ENCODE measurements around the gene PRKCSH.
A peak's percentile ranks its signal among the peaks of the same experiment; 100 is the strongest.
"Not testable (repeated sequence)": the region's sequence is repeated elsewhere in the genome, so short reads cannot be mapped to it uniquely, and the experiment has no call there.

The PRKCSH gene

GRCh38 chr19:11435057-11435832, at the start of gene PRKCSH, which contains the start of gene ODAD3:
PRKCSH (plus strand) TSS chr19:11435635; CDS start chr19:11436118, 483 bp downstream.
ODAD3 (minus strand) TSS chr19:11435121; CDS start chr19:11435016, 105 bp downstream.
- DNase-seq (ENCODE audit: low read depth in 2 of 2): peak; percentile 95 to 98

GRCh38 chr19:11387162-11388034, 48.0 kb upstream of the PRKCSH start:
- DNase-seq (ENCODE audit: low read depth in 2 of 2): no peak

GRCh38 chr19:11390359-11390758, 45.1 kb upstream of the PRKCSH start:
- no peak for DNase-seq (ENCODE audit: low read depth in 2 of 2)

GRCh38 chr19:11390933-11391680, 44.3 kb upstream of the PRKCSH start:
- no peak for DNase-seq (ENCODE audit: low read depth in 2 of 2)

- no peak for DNase-seq (ENCODE audit: low read depth in 2 of 2)
Observed at GRCh38 chr19:11397089-11397610, 38.3 kb upstream of the PRKCSH start.

- no peak for DNase-seq (ENCODE audit: low read depth in 2 of 2)
Observed at GRCh38 chr19:11399667-11400066, 35.8 kb upstream of the PRKCSH start.

GRCh38 chr19:11400798-11401197, 34.6 kb upstream of the PRKCSH start:
- DNase-seq (ENCODE audit: low read depth in 2 of 2): no peak

GRCh38 chr19:11401808-11402543, 33.5 kb upstream of the PRKCSH start:
- no peak for DNase-seq (ENCODE audit: low read depth in 2 of 2)

GRCh38 chr19:11404588-11405222, 30.7 kb upstream of the PRKCSH start:
- no peak for DNase-seq (ENCODE audit: low read depth in 2 of 2)

- peak in 1 of 2 donors; percentile 39 for DNase-seq (ENCODE audit: low read depth in 2 of 2)
Observed at GRCh38 chr19:11405846-11406643, 29.4 kb upstream of the PRKCSH start.

- not testable (repeated sequence) for DNase-seq (ENCODE audit: low read depth in 2 of 2)
Observed at GRCh38 chr19:11406703-11407236, 28.7 kb upstream of the PRKCSH start.

GRCh38 chr19:11408591-11408990, 26.8 kb upstream of the PRKCSH start:
- no peak for DNase-seq (ENCODE audit: low read depth in 2 of 2)

- DNase-seq (ENCODE audit: low read depth in 2 of 2): no peak
Observed at GRCh38 chr19:11410682-11411081, 24.8 kb upstream of the PRKCSH start.

GRCh38 chr19:11414544-11414943, 20.9 kb upstream of the PRKCSH start:
- DNase-seq (ENCODE audit: low read depth in 2 of 2): no peak

GRCh38 chr19:11416346-11417052, 18.9 kb upstream of the PRKCSH start:
- no peak for DNase-seq (ENCODE audit: low read depth in 2 of 2)

- DNase-seq (ENCODE audit: low read depth in 2 of 2): no peak
Observed at GRCh38 chr19:11418094-11418548, 17.3 kb upstream of the PRKCSH start.

GRCh38 chr19:11418549-11419506, 16.6 kb upstream of the PRKCSH start, which contains the start of gene RGL3:
RGL3 (minus strand) TSS chr19:11419314; CDS start chr19:11419278, 36 bp downstream.
- DNase-seq (ENCODE audit: low read depth in 2 of 2): no peak

All from activated CD4-positive, alpha-beta T cell treated with anti-CD3 and anti-CD28 coated beads for 24 hours (primary cell).